HepG2 (cell line): ENCODE results near the gene PPP1R1B. TPM values are rescaled to one million over a fixed set of nuclear protein-coding genes. Genes with fewer than 3 reads are reported as not detected.
A peak's percentile ranks its signal among the peaks of the same experiment; 100 is the strongest.

Experiments
- EP300 ChIP-seq, 3 experiments: sonication (generic) in 1 of 3; formaldehyde crosslinking in 1 of 3; IDR thresholded peaks; 2 replicates each; pipeline versions ENCODE4 v1.5.1 to v1.6.1; 2011 to 2020; ENCODE audit warnings: low read depth in 2 of 3, low read length in 2 of 3, borderline replicate concordance in 1 of 3, improper control_type of control experiment in 1 of 3, mild to moderate bottlenecking in 1 of 3, missing genetic modification reagents in 1 of 3, moderate library complexity in 1 of 3
- HMGXB4 ChIP-seq, 2 experiments: sonication (generic) in 1 of 2; formaldehyde crosslinking in 1 of 2; IDR thresholded peaks; 2 replicates each; pipeline versions ENCODE4 v1.4.0 to v1.6.1; 2018 to 2020; ENCODE audit warnings: missing genetic modification reagents in 2 of 2, borderline replicate concordance in 1 of 2, low read depth in 1 of 2, mild to moderate bottlenecking in 1 of 2, missing biosample characterization in 1 of 2
- KLF12 ChIP-seq: sonication (generic); formaldehyde crosslinking; IDR thresholded peaks from 2 replicates; pipeline ENCODE4 v1.4.0; 2020; ENCODE audit warnings: missing genetic modification reagents, borderline replicate concordance
- MAFF ChIP-seq: IDR thresholded peaks from 2 replicates; pipeline ENCODE4 v1.6.1; 2011; ENCODE audit warnings: low read depth, low read length, improper control_type of control experiment
- NFKBIZ ChIP-seq: IDR thresholded peaks from 2 replicates; pipeline ENCODE4 v1.6.1; 2018; ENCODE audit warnings: missing genetic modification reagents, missing compliant biosample characterization
- PITX1 ChIP-seq: sonication (generic); formaldehyde crosslinking; IDR thresholded peaks from 2 replicates; pipeline ENCODE4 v1.5.1; 2020; ENCODE audit warnings: mild to moderate bottlenecking, missing genetic modification reagents
- PRDM15 ChIP-seq: sonication (generic); formaldehyde crosslinking; IDR thresholded peaks from 2 replicates; pipeline ENCODE4 v1.4.0; 2020; ENCODE audit warnings: missing genetic modification reagents
- TBP ChIP-seq: sonication (generic); formaldehyde crosslinking; IDR thresholded peaks from 2 replicates; pipeline ENCODE4 v1.5.0; 2020; ENCODE audit warnings: missing genetic modification reagents
- TBX3 ChIP-seq: fragments of 450-650 bp; IDR thresholded peaks from 2 replicates; pipeline ENCODE4 v1.6.1; 2017; ENCODE audit warnings: antibody characterized with exemption, mild to moderate bottlenecking, inconsistent platforms, borderline replicate concordance
- UBTF ChIP-seq: sonication (generic); formaldehyde crosslinking; IDR thresholded peaks from 2 replicates; pipeline ENCODE4 v1.4.0; 2020; ENCODE audit warnings: mild to moderate bottlenecking, missing genetic modification reagents
- XBP1 ChIP-seq: sonication (generic); formaldehyde crosslinking; IDR thresholded peaks from 2 replicates; pipeline ENCODE4 v1.5.0; 2020; ENCODE audit warnings: missing genetic modification reagents
- ZBTB4 ChIP-seq: sonication (generic); formaldehyde crosslinking; IDR thresholded peaks from 2 replicates; pipeline ENCODE4 v1.4.0; 2020; ENCODE audit warnings: missing genetic modification reagents, mild to moderate bottlenecking, borderline replicate concordance
- ZNF3 ChIP-seq: IDR thresholded peaks from 2 replicates; pipeline ENCODE4 v1.7.0; 2017; ENCODE audit warnings: inconsistent platforms
- ZNF772 ChIP-seq: sonication (generic); formaldehyde crosslinking; IDR thresholded peaks from 2 replicates; pipeline ENCODE4 v1.5.0; 2020; ENCODE audit warnings: mild to moderate bottlenecking, missing genetic modification reagents
- ZNF777 ChIP-seq: sonication (generic); formaldehyde crosslinking; IDR thresholded peaks from 2 replicates; pipeline ENCODE4 v1.4.0; 2020; ENCODE audit warnings: missing genetic modification reagents
- ZSCAN29 ChIP-seq: sonication (generic); formaldehyde crosslinking; conservative IDR thresholded peaks from 2 replicates; pipeline ENCODE4 v1.4.0; 2020; ENCODE audit warnings: mild to moderate bottlenecking, missing genetic modification reagents
- polyA plus RNA-seq, 8 experiments: library from polyadenylated mRNA; depleted of rRNA in 3 of 8; stranded (reverse) in 7 of 8; unstranded in 1 of 8; fragments of >200 nt; fragmentation: Illumina TruSeq in 4 of 8; extraction: Trizol in 4 of 8; gene quantifications; 2 replicates each; pipeline versions ENCODE4 v1.2.1 to v1.2.3, GENCODE V29; 2011 to 2016; ENCODE audit warnings: low read depth in 4 of 8, missing spikeins in 1 of 8, mixed read lengths in 1 of 8; ENCODE audit not compliant: insufficient read depth in 1 of 8
- total RNA-seq, 5 experiments: library from RNA; depleted of rRNA; stranded (reverse); fragments of >200 nt; fragmentation: Illumina TruSeq; extraction: Trizol; gene quantifications; 2 replicates each; pipeline ENCODE4 v1.2.3, GENCODE V29; 2016; ENCODE audit warnings: low read depth in 1 of 5

Gene PPP1R1B
- total and polyA plus RNA-seq, 2 of the 13 experiments (the other 11 are each of a cell fraction or from before 2014, with no cell fraction given): 0.08 TPM; not detected in 1

- TF ChIP-seq EP300 (IDR thresholded peaks at IDR 0.05; ENCODE audit: low read depth in 2 of 2, low read length in 2 of 2): peak in 1 of 2 experiments; percentile 74; a peak in 2 of 4 replicates
- TF ChIP-seq EP300 (CRISPR knock-in tag; IDR thresholded peaks at IDR 0.05; ENCODE audit: borderline replicate concordance): peak; percentile 30; the same call in 1 of the 2 replicates
- TF ChIP-seq PITX1 (CRISPR knock-in tag): peak; percentile 54; the same call in 1 of the 2 replicates
- peak; percentile 66 for TF ChIP-seq UBTF (CRISPR knock-in tag)
- peak; percentile 46; the same call in 1 of the 2 replicates for TF ChIP-seq NFKBIZ (CRISPR knock-in tag)
- TF ChIP-seq ZSCAN29 (CRISPR knock-in tag): no peak
- TF ChIP-seq KLF12: no peak
- no peak for TF ChIP-seq PRDM15 (CRISPR knock-in tag)
- no peak for TF ChIP-seq ZNF772 (CRISPR knock-in tag)
- no peak for TF ChIP-seq TBP (CRISPR knock-in tag)
- TF ChIP-seq TBX3: no peak
- TF ChIP-seq HMGXB4 (CRISPR knock-in tag; IDR thresholded peaks at IDR 0.05; ENCODE audit: borderline replicate concordance in 1 of 2, low read depth in 1 of 2): peak in 1 of 2 experiments; percentile 42; a peak in 1 of 4 replicates
- TF ChIP-seq MAFF: no peak
- no peak for TF ChIP-seq ZNF3 (CRISPR knock-in tag)
- no peak for TF ChIP-seq ZBTB4 (CRISPR knock-in tag)
- TF ChIP-seq ZNF777 (CRISPR knock-in tag): no peak
- TF ChIP-seq XBP1: no peak
These were observed 48.1 kb downstream of the PPP1R1B start (continued) for GRCh38 chr17:39674702-39675389.
